Fibroblast of villous mesenchyme (primary cell): Measurements from ENCODE around the gene CDCA4. TPM values are rescaled to one million over a fixed set of nuclear protein-coding genes. Genes with fewer than 3 reads are reported as not detected.

ENCODE experiments used
- DNase-seq: peaks from one replicate; pipeline ENCODE4 v3.0.0-alpha.2; 2010; ENCODE audit warnings: low read depth
- H3K4me3 ChIP-seq: 2 replicates; pipeline ENCODE4 v1.5.1; 2011; ENCODE audit warnings: low read depth, mild to moderate bottlenecking, low read length
- total RNA-seq: library from RNA; depleted of rRNA; stranded (reverse); fragments of >200 nt; gene quantifications from 2 replicates; pipeline ENCODE4 v1.2.3, GENCODE V29; 2012
- TF ChIP-seq, protein P1 (sequence below): IDR thresholded peaks from 2 replicates; pipeline ENCODE4 v1.5.1; 2012; ENCODE audit warnings: low read depth, mild to moderate bottlenecking, low read length; ENCODE audit not compliant: insufficient read depth

CDCA4 gene
- total RNA-seq, 1 donor: 22.5 TPM

DNA sequence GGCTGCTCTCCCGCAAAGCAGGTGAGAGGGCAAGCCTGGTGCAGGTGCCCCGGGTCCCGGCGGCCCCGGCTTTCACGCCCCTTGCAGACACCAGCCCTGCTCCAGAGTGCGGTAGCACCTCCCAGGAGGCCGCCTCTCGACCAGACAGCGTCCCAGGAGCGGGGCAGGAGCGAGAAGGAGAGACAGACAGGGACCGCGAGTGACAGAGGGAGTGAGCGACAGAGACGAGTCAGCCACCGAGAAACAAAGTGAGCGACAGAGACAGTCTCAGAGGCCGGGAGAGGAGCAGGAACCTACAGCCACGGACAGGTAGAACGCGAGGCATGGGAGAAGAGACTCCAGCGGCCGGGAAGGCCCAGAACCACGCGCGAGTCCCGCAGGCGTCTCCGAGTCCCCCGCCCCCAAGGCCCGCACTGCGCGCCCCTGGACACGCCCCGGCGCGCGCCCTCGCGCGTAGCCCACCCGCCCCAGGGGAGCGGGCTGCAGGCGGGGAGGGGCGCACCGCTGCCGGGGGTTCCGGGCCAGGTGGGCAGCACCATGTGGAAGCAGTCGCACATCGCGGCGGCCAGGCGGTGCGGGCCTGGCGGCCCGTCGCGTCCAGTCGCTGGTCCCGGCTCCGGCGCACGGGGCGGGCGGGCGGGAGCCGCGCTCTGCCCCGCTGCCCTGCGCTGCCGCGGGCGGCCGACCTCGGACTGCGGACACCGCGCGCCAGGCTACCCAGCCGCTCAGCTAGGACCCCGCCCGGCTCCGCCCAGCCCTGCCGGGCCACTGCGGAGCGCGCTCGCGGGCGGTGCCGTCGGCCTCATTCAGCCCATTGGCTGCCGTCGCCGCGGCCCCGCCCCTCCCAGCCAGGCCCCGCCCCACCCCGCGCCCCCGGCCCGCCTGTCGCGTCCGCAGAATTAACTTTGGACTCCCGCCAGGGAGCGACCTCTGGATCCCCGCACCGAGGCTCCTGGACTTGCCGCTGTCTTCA lies 42.9 kb downstream of the CDCA4 start, which contains the start of gene AHNAK2:
AHNAK2 (minus strand) TSS at position 694 of the 973 bp plus-strand sequence; CDS start at position 557, 137 bp downstream.
- peak within 1 kb of the TSS; percentile 59 for H3K4me3 ChIP-seq
- TF ChIP-seq, protein P1, sequence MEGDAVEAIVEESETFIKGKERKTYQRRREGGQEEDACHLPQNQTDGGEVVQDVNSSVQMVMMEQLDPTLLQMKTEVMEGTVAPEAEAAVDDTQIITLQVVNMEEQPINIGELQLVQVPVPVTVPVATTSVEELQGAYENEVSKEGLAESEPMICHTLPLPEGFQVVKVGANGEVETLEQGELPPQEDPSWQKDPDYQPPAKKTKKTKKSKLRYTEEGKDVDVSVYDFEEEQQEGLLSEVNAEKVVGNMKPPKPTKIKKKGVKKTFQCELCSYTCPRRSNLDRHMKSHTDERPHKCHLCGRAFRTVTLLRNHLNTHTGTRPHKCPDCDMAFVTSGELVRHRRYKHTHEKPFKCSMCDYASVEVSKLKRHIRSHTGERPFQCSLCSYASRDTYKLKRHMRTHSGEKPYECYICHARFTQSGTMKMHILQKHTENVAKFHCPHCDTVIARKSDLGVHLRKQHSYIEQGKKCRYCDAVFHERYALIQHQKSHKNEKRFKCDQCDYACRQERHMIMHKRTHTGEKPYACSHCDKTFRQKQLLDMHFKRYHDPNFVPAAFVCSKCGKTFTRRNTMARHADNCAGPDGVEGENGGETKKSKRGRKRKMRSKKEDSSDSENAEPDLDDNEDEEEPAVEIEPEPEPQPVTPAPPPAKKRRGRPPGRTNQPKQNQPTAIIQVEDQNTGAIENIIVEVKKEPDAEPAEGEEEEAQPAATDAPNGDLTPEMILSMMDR: no peak
- peak; percentile 77 for DNase-seq

DNA sequence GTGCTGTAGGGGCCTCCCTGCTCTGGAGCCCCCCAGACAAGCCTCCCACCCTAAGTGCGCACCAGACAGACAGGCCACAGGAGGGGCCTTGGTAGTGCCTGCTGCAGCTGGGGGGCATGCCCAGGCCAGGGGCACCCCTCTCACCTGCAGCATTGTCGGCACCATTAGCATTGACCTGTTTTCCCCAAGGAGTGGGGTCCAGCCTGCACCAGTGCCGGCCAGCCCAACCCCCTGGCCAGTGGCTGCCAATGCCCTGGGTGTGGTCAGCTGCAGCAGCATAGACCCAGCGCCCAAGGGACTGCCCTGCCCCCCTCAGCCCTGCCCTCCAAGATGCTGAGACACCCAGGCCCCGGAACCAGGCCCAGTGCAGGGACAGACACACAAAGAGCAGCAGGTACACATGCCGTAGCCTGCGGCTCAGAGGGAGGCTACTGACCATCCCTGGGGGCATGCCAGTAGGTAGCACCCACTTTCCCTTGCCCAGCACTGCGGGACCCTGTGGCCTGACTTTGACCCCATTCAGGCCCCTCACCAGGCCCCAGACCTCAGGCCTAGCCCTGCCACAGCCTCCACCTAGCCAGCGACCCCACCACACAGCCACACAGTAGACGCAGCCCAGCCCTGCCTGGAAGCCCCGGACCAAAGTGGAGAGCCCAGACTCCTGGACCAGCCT lies 43.7 kb downstream of the CDCA4 start:
- H3K4me3 ChIP-seq: peak overlapping the region; percentile 49
- no peak for DNase-seq
- TF ChIP-seq, protein P1: no peak

DNA sequence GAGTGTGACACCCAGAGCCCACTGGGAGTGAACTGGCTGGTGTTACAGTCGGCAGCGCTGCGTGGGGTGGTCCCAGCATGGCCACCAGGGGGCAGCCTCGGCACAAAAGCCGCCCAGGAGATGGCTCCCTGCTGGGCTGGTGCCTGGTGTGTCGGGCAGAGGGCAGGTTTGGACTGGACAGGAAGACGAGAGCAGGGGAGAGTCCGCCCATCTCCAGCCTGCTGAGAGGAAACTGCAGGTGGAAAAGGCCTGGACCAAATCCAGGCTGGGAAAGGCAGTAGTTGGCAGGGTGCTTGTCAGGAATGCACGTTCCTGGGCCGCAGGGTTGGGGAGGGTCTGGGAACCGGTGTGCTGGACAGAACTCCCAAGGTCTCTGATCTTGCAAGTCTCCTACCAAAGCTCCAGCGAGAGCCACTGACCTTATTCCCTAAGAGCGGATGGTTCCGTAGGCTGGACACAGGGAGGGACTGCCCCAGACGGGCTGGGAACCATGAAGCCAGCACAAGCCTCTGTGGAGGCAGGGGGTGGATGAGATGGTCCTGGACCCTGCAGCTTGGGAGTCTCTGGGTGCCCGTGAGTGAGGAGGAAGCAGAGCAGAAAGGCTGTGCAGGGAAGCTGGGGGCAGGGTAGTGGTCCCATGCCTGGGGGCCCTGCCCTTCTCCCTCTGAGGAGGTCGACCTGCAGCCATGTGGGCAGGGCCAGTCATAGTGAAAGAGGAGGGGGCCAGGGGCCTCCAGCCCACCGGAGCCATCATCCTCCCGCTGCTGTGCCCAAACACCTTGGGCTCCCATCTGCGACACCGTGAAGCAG lies 44.5 kb downstream of the CDCA4 start:
- DNase-seq: peak; percentile 85
- no peak overlapping the region for H3K4me3 ChIP-seq
- TF ChIP-seq, protein P1: peak; percentile 90

DNA sequence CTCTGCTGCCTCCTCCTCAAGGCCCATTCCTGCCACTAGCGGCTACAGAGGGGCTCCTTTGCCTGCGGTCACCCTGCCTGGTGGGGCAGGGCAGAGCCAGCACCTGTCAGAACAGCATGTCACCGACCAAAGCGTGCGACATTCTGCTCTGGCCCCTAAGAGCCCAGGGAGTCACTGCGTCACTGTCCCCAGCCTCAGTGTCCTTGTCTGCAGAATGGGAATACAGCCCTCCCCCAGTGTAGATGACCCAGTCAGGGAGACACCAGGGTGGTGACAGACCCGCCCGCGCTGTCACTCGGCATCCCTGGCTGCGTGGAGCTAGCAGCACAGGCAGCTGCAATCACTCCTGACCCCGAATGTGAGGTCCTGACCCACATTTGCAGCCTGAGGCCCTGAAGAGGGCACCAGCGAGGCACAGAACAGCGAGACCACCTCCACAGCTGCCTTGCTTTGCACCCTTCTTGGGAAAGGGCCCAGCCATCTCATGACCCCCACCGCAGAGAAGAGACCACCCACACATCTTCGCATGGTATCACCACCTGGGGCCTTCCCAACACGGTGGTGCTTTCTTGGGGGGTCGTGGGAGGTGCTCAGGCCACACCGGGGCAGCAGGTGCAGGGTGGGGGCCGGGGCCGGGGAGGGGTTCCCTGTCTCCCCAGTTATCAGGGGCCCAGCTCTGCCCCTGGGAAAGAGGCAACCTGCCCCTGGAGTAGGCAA lies 45.2 kb downstream of the CDCA4 start:
- TF ChIP-seq, protein P1: no peak
- H3K4me3 ChIP-seq: no peak overlapping the region
- no peak for DNase-seq

DNA sequence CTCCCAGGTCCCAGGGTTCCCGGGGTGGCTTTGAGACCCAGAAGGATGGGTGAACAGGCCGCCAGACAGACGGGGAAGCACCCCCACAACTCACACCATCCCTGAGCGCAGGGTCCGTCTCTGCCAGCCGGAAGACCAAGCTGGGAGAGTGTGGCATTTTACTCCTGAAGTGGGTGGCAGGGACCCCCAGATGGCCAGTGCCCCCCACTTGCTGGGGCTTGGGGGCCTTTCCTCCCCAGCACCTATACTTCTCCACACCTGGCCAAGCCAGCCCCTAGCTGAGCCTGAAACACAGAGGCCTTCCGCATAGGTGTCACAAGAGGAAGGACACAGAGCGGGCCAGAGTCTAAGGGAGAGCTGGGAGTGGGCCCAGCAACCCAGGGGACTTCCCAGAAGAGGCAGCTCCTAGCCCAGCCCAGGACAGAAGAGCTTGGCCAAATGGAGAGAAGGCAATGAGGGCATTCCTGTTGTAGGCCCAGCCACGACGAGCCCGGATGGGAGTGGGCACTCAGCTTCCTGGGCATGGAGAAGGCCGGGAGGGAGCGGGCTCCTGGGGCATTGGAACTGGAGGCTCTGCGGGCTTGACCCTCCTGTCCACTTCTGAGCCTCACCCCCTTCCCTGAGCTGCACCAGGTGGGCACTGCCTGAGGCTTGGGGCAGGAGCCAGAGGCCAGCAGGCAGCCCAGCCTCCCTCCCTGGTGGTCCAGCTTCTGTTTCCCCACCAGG lies 46.1 kb downstream of the CDCA4 start:
- TF ChIP-seq, protein P1: no peak
- H3K4me3 ChIP-seq: no peak overlapping the region
- DNase-seq: no peak

DNA sequence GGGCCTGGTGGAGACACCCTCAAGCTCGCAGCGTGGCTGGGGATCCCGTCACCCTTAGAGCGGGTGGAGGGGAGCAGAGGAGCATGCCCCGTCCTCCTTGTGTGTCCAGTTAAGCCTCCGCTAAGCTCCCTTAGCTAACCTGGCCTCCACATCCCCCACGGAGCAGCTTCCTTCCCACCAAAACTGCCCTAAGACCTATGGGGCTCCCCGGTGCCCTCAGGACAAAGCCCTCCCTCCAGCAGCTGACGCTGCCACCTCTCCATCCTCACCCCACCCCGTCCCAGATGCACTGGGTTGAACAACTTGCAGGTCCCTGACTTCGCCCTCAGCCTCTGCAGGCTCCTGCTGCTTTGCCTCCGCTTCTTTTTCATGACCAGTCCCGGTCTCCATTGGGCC lies 46.7 kb downstream of the CDCA4 start:
- H3K4me3 ChIP-seq: no peak overlapping the region
- no peak for DNase-seq

More for the DNA sequence above, 46.7 kb downstream of the CDCA4 start:
- TF ChIP-seq, protein P1: no peak
